ENCODE results near the gene SCUBE3.

GRCh38 chr6:35283361-35283760 lies 69.6 kb downstream of the SCUBE3 start:
- no peak for TF ChIP-seq CTCF (IDR thresholded peaks at IDR 0.05)
- no peak for TF ChIP-seq POLR2A (IDR thresholded peaks at IDR 0.05)
- no peak for TF ChIP-seq POLR2AphosphoS5 (IDR thresholded peaks at IDR 0.05)

Data from prostate gland (tissue), 2 donors.